ENCODE data around the gene GSG1L.

Gene GSG1L

GRCh38 chr16:27806388-27806787, 257.1 kb downstream of the GSG1L start:
- no peaks in the 10 kb centered on the region for H3K27me3 ChIP-seq (ENCODE audit: low read depth, low read length)
- no peak overlapping the region for H3K27ac ChIP-seq (ENCODE audit: low read length)
- H3K36me3 ChIP-seq (ENCODE audit: control insufficient read depth in 1 of 2, insufficient read depth in 2 of 2, low read length in 2 of 2), result no peaks in the 10 kb centered on the region
- H3K4me1 ChIP-seq (ENCODE audit: control insufficient read depth in 1 of 2, insufficient read depth in 2 of 2, low read length in 2 of 2), result no peaks in the 10 kb centered on the region
- H3K9me3 ChIP-seq (ENCODE audit: control insufficient read depth in 1 of 2, low read length in 2 of 2), result peaks cover 0 to 12% of the 10 kb centered on the region in 2 donors
- H3K4me3 ChIP-seq (ENCODE audit: low read depth in 1 of 2, low read length in 2 of 2), result no peak overlapping the region

DNA sequence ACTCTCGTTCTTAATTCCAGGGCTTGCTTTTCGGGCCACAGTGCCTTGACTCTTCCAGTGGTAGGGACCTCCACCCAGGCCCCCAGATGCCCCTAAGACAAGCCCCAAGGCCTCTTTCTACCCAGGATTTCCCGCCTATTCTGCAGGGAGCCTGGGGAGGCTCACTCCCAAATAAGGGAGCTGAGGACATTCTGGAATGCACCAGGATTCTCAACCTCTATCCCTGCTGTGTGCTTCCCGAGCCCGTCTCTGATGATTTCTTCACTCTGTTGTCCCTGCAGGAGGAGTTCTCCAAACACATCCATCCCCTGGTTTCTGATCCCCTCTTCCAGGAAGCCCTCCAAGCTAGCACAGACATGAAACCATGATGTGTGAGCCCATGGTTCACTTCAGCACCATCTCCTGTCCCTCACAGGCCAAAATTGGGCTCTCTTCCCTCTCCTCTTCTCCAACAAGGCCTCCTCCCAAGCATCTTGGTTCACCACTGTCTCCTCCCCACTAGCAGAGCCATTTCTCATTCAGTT, 257.6 kb downstream of the GSG1L start:
- Histone ChIP-seq H3K4me1 (ENCODE audit: control insufficient read depth in 1 of 2, insufficient read depth in 2 of 2, low read length in 2 of 2) (no peaks in the 10 kb centered on the region), H3K36me3 (ENCODE audit: control insufficient read depth in 1 of 2, insufficient read depth in 2 of 2, low read length in 2 of 2) (no peaks in the 10 kb centered on the region), H3K27me3 (ENCODE audit: low read depth, low read length) (no peaks in the 10 kb centered on the region), H3K27ac (ENCODE audit: low read length) (no peak overlapping the region), H3K9me3 (ENCODE audit: control insufficient read depth in 1 of 2, low read length in 2 of 2) (peaks cover 0 to 12% of the 10 kb centered on the region in 2 donors), H3K4me3 (ENCODE audit: low read depth in 1 of 2, low read length in 2 of 2) (no peak overlapping the region)

DNA sequence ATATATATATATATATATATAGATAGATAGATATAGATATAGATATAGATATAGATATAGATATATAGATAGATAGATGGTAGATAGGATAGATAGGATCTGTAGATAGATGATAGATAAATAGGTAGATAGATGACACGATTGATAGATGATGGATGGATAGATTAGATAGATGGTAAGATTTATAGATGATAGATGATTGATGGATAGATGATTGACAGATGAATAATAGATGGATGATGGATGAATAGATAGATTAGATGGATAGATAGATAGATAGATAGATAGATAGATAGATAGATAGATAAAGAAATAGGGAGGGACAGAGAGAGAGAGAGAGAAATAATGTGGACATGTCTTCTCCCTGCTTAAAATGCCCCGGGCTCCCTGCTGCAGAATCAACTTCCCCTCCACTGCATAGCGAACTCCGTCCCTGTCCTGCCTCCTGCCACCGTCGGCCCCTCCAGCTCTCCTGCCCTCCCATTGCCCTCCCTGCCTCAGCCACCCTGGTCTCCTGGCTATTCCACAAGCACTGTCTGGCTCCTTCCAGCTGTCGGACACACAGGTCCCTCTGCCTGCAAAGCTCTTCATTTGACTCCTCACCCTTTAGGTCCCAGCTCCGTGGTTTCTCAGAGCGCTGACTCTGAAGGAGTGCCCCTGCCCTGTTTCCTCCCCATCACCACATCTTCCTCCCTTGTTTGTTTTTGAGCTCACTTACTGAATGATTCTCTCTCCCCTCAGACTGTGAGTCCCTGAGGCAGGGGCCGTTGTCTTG, 259.6 kb downstream of the GSG1L start:
- Histone ChIP-seq H3K4me3 (ENCODE audit: low read depth in 1 of 2, low read length in 2 of 2) (no peak overlapping the region), H3K27me3 (ENCODE audit: low read depth, low read length) (no peaks in the 10 kb centered on the region), H3K4me1 (ENCODE audit: control insufficient read depth in 1 of 2, insufficient read depth in 2 of 2, low read length in 2 of 2) (no peaks in the 10 kb centered on the region), H3K36me3 (ENCODE audit: control insufficient read depth in 1 of 2, insufficient read depth in 2 of 2, low read length in 2 of 2) (no peaks in the 10 kb centered on the region), H3K9me3 (ENCODE audit: control insufficient read depth in 1 of 2, low read length in 2 of 2) (no peaks in the 10 kb centered on the region), H3K27ac (ENCODE audit: low read length) (no peak overlapping the region)

DNA sequence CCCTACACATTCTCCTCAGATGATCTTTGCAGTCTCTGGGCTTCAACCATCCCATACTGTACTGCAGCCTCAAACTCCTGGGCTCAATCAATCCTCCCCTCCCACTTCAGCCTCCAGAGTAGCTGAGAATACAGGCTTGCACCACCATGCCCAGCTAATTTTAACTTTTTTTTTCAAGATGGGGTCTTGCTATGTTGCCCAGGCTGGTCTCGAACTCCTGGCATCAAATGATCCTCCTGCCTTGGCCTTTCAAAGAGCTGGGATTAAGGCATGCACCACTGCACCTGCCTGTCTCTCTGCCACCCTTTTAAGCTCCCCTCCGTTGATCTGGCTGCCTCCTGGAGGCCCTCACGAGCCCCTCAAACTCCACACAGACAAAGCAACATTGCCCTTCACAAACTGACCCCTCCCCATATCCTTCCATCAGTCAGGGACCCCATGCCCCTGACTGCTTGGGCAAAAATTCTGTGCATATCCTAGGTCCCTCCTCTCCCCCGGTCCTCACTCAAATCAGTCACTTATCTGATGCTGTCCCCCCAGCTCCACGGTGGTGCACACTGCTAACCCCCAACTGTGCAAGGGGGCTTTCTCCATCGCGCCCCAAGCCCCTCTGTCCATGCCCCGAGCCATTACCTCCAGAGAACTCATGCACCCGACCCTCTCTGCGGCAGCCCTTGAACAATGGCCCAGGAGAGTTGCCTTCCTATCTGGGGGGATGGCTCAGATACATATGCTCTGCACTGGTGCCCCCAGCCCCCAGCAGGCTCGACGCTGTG, 260.7 kb downstream of the GSG1L start:
- no peaks in the 10 kb centered on the region for H3K36me3 ChIP-seq (ENCODE audit: control insufficient read depth in 1 of 2, insufficient read depth in 2 of 2, low read length in 2 of 2)
- no peaks in the 10 kb centered on the region for H3K4me1 ChIP-seq (ENCODE audit: control insufficient read depth in 1 of 2, insufficient read depth in 2 of 2, low read length in 2 of 2)
- no peak overlapping the region for H3K4me3 ChIP-seq (ENCODE audit: low read depth in 1 of 2, low read length in 2 of 2)
- H3K27ac ChIP-seq (ENCODE audit: low read length), result no peak overlapping the region
- no peaks in the 10 kb centered on the region for H3K9me3 ChIP-seq (ENCODE audit: control insufficient read depth in 1 of 2, low read length in 2 of 2)
- H3K27me3 ChIP-seq (ENCODE audit: low read depth, low read length), result no peaks in the 10 kb centered on the region

DNA sequence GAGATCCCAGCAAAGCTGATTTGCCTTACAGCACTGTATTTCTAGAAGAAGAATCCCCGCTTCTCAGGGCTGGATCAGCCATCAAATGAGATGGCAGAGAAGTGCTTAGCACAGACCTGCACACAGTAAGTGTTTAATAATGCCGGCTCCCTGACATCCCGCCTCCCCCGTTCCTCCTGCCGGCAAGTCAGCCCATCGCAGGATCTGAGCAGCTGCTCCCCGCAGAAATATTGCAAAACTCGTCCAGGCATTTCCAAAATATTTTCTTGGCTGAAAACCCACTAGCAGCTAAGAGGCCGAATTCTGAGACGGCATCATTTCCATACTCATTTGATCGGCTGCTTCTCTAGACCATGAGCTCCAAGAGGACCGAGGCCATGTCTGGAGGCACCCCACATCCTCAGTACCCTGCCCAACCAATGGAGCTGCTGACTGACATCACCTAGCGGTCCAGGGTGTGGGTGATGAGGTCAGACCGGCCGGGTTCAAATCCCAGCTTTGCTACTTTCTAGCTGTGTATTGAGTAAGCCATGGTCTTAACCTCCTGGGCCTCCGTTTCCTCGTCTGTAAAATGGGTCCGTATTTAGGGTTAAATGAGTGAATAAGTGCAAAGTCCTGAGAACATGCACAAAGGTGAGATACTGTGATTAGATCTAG, 262.1 kb downstream of the GSG1L start:
- H3K27me3 ChIP-seq (ENCODE audit: low read depth, low read length), result no peaks in the 10 kb centered on the region
- no peaks in the 10 kb centered on the region for H3K4me1 ChIP-seq (ENCODE audit: control insufficient read depth in 1 of 2, insufficient read depth in 2 of 2, low read length in 2 of 2)
- H3K4me3 ChIP-seq (ENCODE audit: low read depth in 1 of 2, low read length in 2 of 2), result no peak overlapping the region
- H3K36me3 ChIP-seq (ENCODE audit: control insufficient read depth in 1 of 2, insufficient read depth in 2 of 2, low read length in 2 of 2), result no peaks in the 10 kb centered on the region
- H3K9me3 ChIP-seq (ENCODE audit: control insufficient read depth in 1 of 2, low read length in 2 of 2), result no peaks in the 10 kb centered on the region
- H3K27ac ChIP-seq (ENCODE audit: low read length), result no peak overlapping the region

DNA sequence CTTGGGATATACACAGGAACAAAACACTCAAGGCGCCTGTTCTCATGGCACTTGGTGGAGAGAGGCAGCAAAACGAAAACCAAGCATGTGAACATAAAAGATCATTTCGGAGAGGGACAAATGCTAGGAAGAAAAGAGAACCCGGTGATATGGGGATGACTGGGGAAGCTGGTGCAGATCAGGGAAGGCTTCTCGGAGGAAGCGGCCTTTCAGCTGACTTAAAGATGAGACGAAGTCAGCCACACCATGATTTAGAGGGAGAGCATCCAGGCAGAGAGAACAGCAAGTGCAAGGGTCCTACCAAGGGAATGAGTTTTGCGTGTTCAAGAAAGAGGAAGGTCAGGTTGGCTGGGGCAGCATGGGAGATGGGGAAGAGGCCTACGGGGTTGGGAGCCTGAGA, 262.7 kb downstream of the GSG1L start:
- H3K27ac ChIP-seq (ENCODE audit: low read length), result no peak overlapping the region
- no peaks in the 10 kb centered on the region for H3K27me3 ChIP-seq (ENCODE audit: low read depth, low read length)
- no peak overlapping the region for H3K4me3 ChIP-seq (ENCODE audit: low read depth in 1 of 2, low read length in 2 of 2)
- no peaks in the 10 kb centered on the region for H3K36me3 ChIP-seq (ENCODE audit: control insufficient read depth in 1 of 2, insufficient read depth in 2 of 2, low read length in 2 of 2)
- no peaks in the 10 kb centered on the region for H3K9me3 ChIP-seq (ENCODE audit: control insufficient read depth in 1 of 2, low read length in 2 of 2)
- no peaks in the 10 kb centered on the region for H3K4me1 ChIP-seq (ENCODE audit: control insufficient read depth in 1 of 2, insufficient read depth in 2 of 2, low read length in 2 of 2)

DNA sequence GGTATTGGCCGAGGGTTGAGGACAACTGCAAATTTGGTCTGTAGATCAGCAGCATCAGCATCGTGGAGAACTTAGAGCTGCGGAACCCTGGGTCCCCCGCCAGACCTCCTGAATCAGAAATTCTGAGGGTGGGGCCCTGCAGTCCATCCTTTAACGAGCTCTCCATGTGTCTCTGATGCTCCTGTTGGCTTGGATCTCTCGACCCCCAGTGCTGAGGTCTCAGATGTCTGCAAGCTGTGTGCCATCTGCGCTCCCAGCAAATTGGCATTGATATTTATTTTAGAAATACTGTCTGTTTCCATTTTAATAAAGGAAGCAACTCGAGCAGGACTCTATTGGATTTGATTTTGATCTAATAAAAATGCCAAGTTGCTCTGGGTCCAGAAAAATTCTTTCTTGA, 263.6 kb downstream of the GSG1L start:
- Histone ChIP-seq H3K27ac (ENCODE audit: low read length) (no peak overlapping the region), H3K27me3 (ENCODE audit: low read depth, low read length) (no peaks in the 10 kb centered on the region), H3K9me3 (ENCODE audit: control insufficient read depth in 1 of 2, low read length in 2 of 2) (no peaks in the 10 kb centered on the region), H3K4me3 (ENCODE audit: low read depth in 1 of 2, low read length in 2 of 2) (no peak overlapping the region), H3K4me1 (ENCODE audit: control insufficient read depth in 1 of 2, insufficient read depth in 2 of 2, low read length in 2 of 2) (no peaks in the 10 kb centered on the region), H3K36me3 (ENCODE audit: control insufficient read depth in 1 of 2, insufficient read depth in 2 of 2, low read length in 2 of 2) (no peaks in the 10 kb centered on the region)

DNA sequence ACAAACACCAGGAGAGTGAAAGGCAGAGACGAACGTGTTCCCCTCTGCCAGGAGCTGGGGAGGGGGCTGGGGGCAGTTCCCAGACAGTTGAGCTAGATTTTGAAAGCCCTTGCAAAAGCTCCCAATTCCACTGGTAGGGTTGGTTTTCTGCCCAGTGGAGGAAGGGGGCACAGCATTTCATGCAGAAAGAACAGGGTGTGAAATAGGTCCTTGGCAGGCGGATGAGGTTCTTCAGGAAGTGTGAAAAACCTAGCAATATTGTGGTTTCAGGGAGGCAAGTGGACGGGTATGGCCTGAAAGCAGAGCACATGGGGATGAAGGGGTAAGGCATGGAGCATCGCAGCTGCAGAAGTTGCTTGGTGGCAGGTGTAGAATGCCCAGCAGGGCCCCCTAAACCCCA, 265.3 kb downstream of the GSG1L start:
- Histone ChIP-seq H3K36me3 (ENCODE audit: control insufficient read depth in 1 of 2, insufficient read depth in 2 of 2, low read length in 2 of 2) (no peaks in the 10 kb centered on the region), H3K27ac (ENCODE audit: low read length) (no peak overlapping the region), H3K9me3 (ENCODE audit: control insufficient read depth in 1 of 2, low read length in 2 of 2) (no peaks in the 10 kb centered on the region), H3K4me1 (ENCODE audit: control insufficient read depth in 1 of 2, insufficient read depth in 2 of 2, low read length in 2 of 2) (no peaks in the 10 kb centered on the region), H3K4me3 (ENCODE audit: low read depth in 1 of 2, low read length in 2 of 2) (no peak overlapping the region), H3K27me3 (ENCODE audit: low read depth, low read length) (no peaks in the 10 kb centered on the region)

DNA sequence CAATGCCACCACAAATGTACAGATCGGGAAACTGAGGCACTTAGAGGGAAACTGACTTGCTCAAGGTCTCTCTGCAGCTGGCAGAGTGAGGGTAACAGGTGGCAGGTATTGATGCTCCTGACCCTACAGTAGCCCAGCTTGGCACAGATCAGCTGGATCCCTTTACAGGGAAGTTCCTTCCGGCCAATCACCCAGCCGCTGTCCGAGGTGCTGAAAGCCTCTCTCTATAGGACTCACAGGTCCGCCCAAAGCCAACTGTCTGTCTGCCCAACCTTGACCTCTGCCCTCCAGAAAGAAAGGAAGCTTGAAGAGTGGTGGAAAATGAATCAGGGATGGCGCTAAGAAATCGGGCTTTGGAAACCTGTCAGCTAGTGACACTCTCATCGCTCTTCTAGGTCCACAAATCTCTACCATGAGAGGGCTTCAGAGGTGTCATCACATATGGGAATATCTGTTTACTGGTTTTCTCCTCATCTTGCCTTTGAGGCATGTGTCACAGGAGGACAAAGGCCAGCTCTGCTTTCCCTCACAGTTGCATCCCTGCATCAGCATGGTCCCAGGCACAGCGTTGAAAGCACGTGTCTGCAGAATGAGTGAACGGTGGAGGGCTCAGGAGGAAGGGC, 267.4 kb downstream of the GSG1L start:
- H3K4me3 ChIP-seq (ENCODE audit: low read depth in 1 of 2, low read length in 2 of 2), result no peak overlapping the region
- H3K9me3 ChIP-seq (ENCODE audit: control insufficient read depth in 1 of 2, low read length in 2 of 2), result no peaks in the 10 kb centered on the region
- H3K36me3 ChIP-seq (ENCODE audit: control insufficient read depth in 1 of 2, insufficient read depth in 2 of 2, low read length in 2 of 2), result no peaks in the 10 kb centered on the region
- H3K27me3 ChIP-seq (ENCODE audit: low read depth, low read length), result no peaks in the 10 kb centered on the region
- no peaks in the 10 kb centered on the region for H3K4me1 ChIP-seq (ENCODE audit: control insufficient read depth in 1 of 2, insufficient read depth in 2 of 2, low read length in 2 of 2)
- no peak overlapping the region for H3K27ac ChIP-seq (ENCODE audit: low read length)

DNA sequence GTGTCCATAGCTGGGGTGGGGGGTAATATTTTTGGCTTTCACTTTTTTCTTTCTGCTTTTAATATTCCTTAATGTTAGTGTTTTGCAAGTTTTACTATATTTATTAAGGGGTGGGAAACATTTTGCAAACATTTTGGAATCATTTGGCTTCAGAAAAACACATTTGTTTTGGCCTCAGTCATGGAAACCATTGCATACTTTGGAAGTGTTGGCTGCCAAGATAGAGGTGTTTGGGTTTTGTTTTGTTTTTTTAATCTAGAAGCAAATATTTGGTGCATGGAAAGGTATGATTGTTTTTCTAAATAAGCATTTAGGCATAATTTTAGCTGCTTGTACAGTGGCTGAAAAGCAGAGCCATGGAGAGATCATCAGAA, 270.3 kb downstream of the GSG1L start:
- no peaks in the 10 kb centered on the region for H3K27me3 ChIP-seq (ENCODE audit: low read depth, low read length)
- H3K36me3 ChIP-seq (ENCODE audit: control insufficient read depth in 1 of 2, insufficient read depth in 2 of 2, low read length in 2 of 2), result no peaks in the 10 kb centered on the region
- H3K9me3 ChIP-seq (ENCODE audit: control insufficient read depth in 1 of 2, low read length in 2 of 2), result no peaks in the 10 kb centered on the region
- H3K4me1 ChIP-seq (ENCODE audit: control insufficient read depth in 1 of 2, insufficient read depth in 2 of 2, low read length in 2 of 2), result no peaks in the 10 kb centered on the region
- no peak overlapping the region for H3K27ac ChIP-seq (ENCODE audit: low read length)
- H3K4me3 ChIP-seq (ENCODE audit: low read depth in 1 of 2, low read length in 2 of 2), result no peak overlapping the region

Measured in muscle layer of duodenum (tissue), 2 donors.